HG03378 (cell line): ENCODE results near the gene IP6K2.
"Not testable (repeated sequence)": the region's sequence is repeated elsewhere in the genome, so short reads cannot be mapped to it uniquely, and the experiment has no call there.

Experiments used
- ATAC-seq: cut with Tn5 transposase; IDR thresholded peaks from one replicate; pipeline ENCODE4 v1.9.1; 2021; ENCODE audit warnings: mild to moderate bottlenecking, moderate library complexity; ENCODE audit not compliant: unreplicated experiment

The IP6K2 gene

GRCh38 chr3:48716982-48717746 is at the start of gene IP6K2:
IP6K2 (minus strand) TSS chr3:48717221; CDS start chr3:48695291, 21,930 bp downstream.
- peak; percentile 85 for ATAC-seq

- ATAC-seq, result no peak
Observed at GRCh38 chr3:48765376-48765775, 48.4 kb upstream of the IP6K2 start.

GRCh38 chr3:48762816-48763215 is 45.8 kb upstream of the IP6K2 start:
- ATAC-seq, result no peak

- ATAC-seq, result not testable (repeated sequence)
Observed at GRCh38 chr3:48759991-48760540, 43.0 kb upstream of the IP6K2 start.

GRCh38 chr3:48759531-48759930 is 42.5 kb upstream of the IP6K2 start:
- ATAC-seq, result not testable (repeated sequence)

DNA sequence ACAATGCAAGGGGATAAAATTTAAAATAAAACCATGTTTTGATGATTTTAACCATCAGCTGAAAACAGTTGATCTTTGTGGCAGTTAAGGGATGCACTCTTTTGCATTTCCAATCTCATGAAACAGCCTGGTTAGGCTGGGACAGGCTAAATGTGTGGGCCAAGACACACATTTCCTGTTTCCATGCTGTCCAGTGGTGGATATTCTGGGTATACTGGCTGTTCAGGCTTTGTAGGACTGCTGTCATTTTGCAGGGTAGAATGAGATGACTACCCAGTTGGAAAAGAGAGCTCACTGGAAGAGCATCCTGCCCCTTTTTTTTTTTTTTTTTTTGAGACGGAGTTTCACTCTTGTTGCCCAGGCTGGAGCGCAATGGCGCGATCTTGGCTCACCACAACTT is 42.0 kb upstream of the IP6K2 start:
- no peak for ATAC-seq

GRCh38 chr3:48756640-48757039 is 39.6 kb upstream of the IP6K2 start:
- ATAC-seq, result no peak

DNA sequence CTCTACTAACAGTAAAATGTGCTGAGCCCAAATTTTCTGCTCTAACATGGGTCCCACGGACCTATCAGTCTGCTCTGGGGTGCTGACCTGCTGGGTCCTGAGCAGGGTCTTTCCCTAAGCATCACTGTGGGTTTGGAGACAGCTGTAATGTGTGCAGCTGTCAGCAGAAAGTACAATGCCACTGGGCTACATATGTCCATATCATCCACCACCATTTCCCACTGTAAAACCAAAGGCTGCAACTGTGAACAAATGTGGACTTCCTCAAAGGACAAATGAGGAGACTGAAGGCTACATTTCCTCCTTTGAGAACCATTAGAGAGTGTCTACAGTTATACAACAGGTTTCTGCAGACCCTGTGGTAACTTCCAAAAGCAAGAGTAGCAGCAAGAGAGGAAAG is 33.8 kb upstream of the IP6K2 start:
- ATAC-seq, result no peak

- ATAC-seq, result no peak
Observed at GRCh38 chr3:48748754-48749153, 31.7 kb upstream of the IP6K2 start.

DNA sequence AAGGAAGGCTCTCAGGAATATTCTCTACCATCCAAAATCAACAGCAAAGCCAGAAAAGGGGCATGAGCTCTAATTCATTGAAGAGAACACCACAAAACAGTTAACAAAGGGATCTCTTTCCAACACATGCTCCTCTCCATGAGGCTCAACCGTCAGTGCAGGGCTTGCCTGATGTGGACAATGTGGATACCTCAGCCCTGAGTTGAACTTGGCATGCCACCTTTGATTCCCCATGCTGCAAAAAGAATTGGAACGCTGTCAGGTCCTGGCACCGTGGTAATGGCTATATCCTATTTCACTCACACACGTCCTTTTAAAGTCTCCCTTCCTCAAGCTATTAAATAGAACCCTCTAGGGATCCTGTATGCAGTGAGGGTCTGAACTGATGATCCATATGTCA is 30.7 kb upstream of the IP6K2 start:
- no peak for ATAC-seq

GRCh38 chr3:48747015-48747615 is 30.1 kb upstream of the IP6K2 start:
- no peak for ATAC-seq

DNA sequence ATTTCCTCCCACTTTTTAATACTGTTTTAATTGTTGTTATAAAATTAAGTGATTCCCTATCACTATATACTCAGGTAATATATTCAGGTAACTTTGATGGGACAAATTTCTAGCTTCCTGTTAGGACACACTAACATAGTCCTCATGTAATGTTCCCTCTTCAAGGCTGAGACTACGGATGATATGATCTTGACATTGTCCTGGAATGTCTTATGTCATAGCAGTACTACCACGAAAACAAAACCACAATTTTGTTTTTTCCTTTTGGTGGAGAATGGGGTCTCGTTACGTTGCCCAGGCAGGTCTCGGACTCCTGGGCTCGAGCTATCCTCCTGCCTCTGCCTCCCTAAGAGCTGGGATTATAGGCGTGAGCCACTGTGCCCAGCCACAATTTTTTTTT is 26.8 kb upstream of the IP6K2 start:
- ATAC-seq, result no peak

- ATAC-seq, result not testable (repeated sequence)
Observed at GRCh38 chr3:48741226-48741625, 24.2 kb upstream of the IP6K2 start.

- ATAC-seq, result no peak
Observed at GRCh38 chr3:48739955-48740823, 23.2 kb upstream of the IP6K2 start.

- no peak for ATAC-seq
Observed at GRCh38 chr3:48739617-48739954, 22.6 kb upstream of the IP6K2 start.

GRCh38 chr3:48738926-48739616 is 22.1 kb upstream of the IP6K2 start:
- no peak for ATAC-seq

- ATAC-seq, result no peak
Observed at GRCh38 chr3:48738144-48738536, 21.1 kb upstream of the IP6K2 start.

- not testable (repeated sequence) for ATAC-seq
Observed at GRCh38 chr3:48735075-48735767, 18.2 kb upstream of the IP6K2 start.

GRCh38 chr3:48734541-48734940 is 17.5 kb upstream of the IP6K2 start:
- ATAC-seq, result not testable (repeated sequence)
